ENCODE results near the gene CTDSPL2. TPM values are rescaled to one million over a fixed set of nuclear protein-coding genes. Genes with fewer than 3 reads are reported as not detected.
A peak's percentile ranks its signal among the peaks of the same experiment; 100 is the strongest.
"Not testable (repeated sequence)": the region's sequence is repeated elsewhere in the genome, so short reads cannot be mapped to it uniquely, and the experiment has no call there.

The CTDSPL2 gene
- total RNA-seq: 10 to 100 TPM; 32.1 to 33.9 TPM
- long read RNA-seq, donor 1, full-length matches to known transcripts: 3 of 7 reads
- long read RNA-seq, donor 1, partial matches to known transcripts: 0 of 7 reads
- long read RNA-seq, donor 1, other reads (novel, unspliced or antisense): 4 of 7 reads
- long read RNA-seq, donor 2, partial matches to known transcripts: 11 of 13 reads
- long read RNA-seq, donor 2, other reads (novel, unspliced or antisense): 2 of 13 reads

- intact Hi-C loops (cut with DNase I): no loop called here
- peak; percentile 99 for DNase-seq (ENCODE audit: low spot score)
Observed at GRCh38 chr15:44426975-44427755, at the start of gene CTDSPL2. CTDSPL2 (plus strand) TSS chr15:44427629; CDS start chr15:44459015, 31,386 bp downstream.

- intact Hi-C loops (cut with DNase I): no loop called here
Observed at GRCh38 chr15:44381236-44381635, 46.2 kb upstream of the CTDSPL2 start.

GRCh38 chr15:44385344-44385942 lies 42.0 kb upstream of the CTDSPL2 start:
- no peak for DNase-seq (ENCODE audit: low spot score)
- intact Hi-C loops (cut with DNase I): no loop called here

More at GRCh38 chr15:44381236-44381635, 46.2 kb upstream of the CTDSPL2 start:
- DNase-seq (ENCODE audit: low spot score): no peak

- intact Hi-C loops (cut with DNase I): no loop called here
- DNase-seq (ENCODE audit: low spot score): no peak
Observed at GRCh38 chr15:44394062-44394461, 33.4 kb upstream of the CTDSPL2 start.

- DNase-seq (ENCODE audit: low spot score): no peak
- intact Hi-C loops (cut with DNase I): no loop called here
Observed at GRCh38 chr15:44394562-44394961, 32.9 kb upstream of the CTDSPL2 start.

- no peak for DNase-seq (ENCODE audit: low spot score)
- intact Hi-C loops (cut with DNase I): no loop called here
Observed at GRCh38 chr15:44397869-44398268, 29.6 kb upstream of the CTDSPL2 start.

- intact Hi-C loops (cut with DNase I): no loop called here
- DNase-seq (ENCODE audit: low spot score): no peak
Observed at GRCh38 chr15:44414001-44414400, 13.4 kb upstream of the CTDSPL2 start.

- intact Hi-C loops (cut with DNase I): no loop called here
- DNase-seq (ENCODE audit: low spot score): no peak
Observed at GRCh38 chr15:44427756-44428724, 611 bp downstream of the CTDSPL2 start.

- DNase-seq (ENCODE audit: low spot score): no peak
- intact Hi-C loops (cut with DNase I): no loop called here
Observed at GRCh38 chr15:44435893-44436667, 8.7 kb downstream of the CTDSPL2 start.

- intact Hi-C loops (cut with DNase I): no loop called here
- DNase-seq (ENCODE audit: low spot score): no peak
Observed at GRCh38 chr15:44438402-44438801, 11.0 kb downstream of the CTDSPL2 start.

- intact Hi-C loops (cut with DNase I): no loop called here
- DNase-seq (ENCODE audit: low spot score): no peak
Observed at GRCh38 chr15:44441095-44441501, 13.7 kb downstream of the CTDSPL2 start.

GRCh38 chr15:44443515-44443914 lies 16.1 kb downstream of the CTDSPL2 start:
- intact Hi-C loops (cut with DNase I): no loop called here

GRCh38 chr15:44447772-44448376 lies 20.4 kb downstream of the CTDSPL2 start:
- intact Hi-C loops (cut with DNase I): no loop called here
- no peak for DNase-seq (ENCODE audit: low spot score)

More at GRCh38 chr15:44443515-44443914, 16.1 kb downstream of the CTDSPL2 start:
- no peak for DNase-seq (ENCODE audit: low spot score)

GRCh38 chr15:44450172-44450571 lies 22.7 kb downstream of the CTDSPL2 start:
- intact Hi-C loops (cut with DNase I): no loop called here

GRCh38 chr15:44453578-44454283 lies 26.3 kb downstream of the CTDSPL2 start:
- DNase-seq (ENCODE audit: low spot score); intact Hi-C loops (cut with DNase I): not testable (repeated sequence)

More at GRCh38 chr15:44450172-44450571, 22.7 kb downstream of the CTDSPL2 start:
- DNase-seq (ENCODE audit: low spot score): no peak

GRCh38 chr15:44458429-44458828 lies 31.0 kb downstream of the CTDSPL2 start:
- intact Hi-C loops (cut with DNase I): no loop called here
- no peak for DNase-seq (ENCODE audit: low spot score)

GRCh38 chr15:44468709-44469385 lies 41.4 kb downstream of the CTDSPL2 start:
- intact Hi-C loops (cut with DNase I): no loop called here
- DNase-seq (ENCODE audit: low spot score): no peak
